HG03571 (cell line): ENCODE data around the gene NOP9.
"Not testable (repeated sequence)": the region's sequence is repeated elsewhere in the genome, so short reads cannot be mapped to it uniquely, and the experiment has no call there.

ENCODE experiments used
- ATAC-seq: cut with Tn5 transposase; IDR thresholded peaks from one replicate; pipeline ENCODE4 v1.9.1; 2021; ENCODE audit not compliant: unreplicated experiment

Gene NOP9

DNA sequence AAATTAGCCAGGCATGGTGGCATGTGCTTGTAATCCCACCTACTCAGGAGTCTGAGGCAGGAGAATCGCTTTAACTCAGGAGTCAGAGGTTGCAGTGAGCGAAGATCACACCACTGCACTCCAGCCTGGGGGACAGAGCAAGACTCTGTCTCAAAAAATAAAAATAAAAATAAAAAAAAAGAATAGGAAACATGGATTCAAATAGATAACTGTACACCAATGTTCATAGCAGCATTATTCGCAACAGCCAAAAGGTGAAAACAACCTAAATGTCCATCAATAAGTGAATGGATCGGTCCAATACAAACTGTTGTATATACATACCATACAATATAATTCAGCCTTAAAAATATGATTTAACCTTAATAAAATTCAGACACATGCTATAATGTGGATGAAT is 43.2 kb downstream of the NOP9 start:
- no peak for ATAC-seq

DNA sequence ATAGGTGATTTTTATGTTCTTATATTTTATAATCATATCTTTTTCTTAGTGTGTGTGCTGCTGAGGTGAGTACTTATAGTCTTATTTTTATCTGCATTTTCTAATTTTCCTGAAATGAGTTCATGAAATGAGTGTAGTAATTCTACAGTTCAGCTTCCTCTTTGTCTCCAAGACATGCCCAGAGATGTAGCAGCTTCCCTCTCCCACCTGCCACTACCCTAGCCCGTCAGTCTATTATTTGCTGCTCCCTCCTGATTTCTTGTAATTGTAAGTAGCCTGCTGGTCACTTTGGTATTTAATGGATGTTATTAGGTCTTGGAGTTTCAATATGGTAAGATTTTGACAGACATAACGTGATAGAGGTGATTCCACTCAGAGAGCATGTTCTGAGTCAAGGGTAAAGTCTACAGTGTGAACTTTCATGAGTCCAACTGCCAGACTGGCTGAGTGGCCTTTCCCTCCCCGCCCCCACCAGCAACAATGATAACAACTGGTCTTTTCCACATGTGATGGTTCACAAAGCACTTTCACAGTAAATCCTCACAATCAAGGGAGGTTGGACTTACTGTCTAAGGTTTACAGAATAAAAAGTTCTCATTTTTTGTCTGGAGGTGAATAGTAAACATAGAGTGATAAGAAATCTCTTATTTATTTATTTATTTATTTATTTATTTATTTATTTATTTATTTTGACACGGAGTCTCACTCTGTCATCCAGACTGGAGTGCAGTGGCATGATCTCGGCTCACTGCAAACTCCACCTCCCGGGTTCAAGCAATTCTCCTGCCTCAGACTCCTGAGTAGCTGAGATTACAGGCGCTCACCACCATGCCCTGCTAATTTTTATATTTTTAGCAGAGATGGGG is 44.4 kb downstream of the NOP9 start:
- ATAC-seq: no peak

DNA sequence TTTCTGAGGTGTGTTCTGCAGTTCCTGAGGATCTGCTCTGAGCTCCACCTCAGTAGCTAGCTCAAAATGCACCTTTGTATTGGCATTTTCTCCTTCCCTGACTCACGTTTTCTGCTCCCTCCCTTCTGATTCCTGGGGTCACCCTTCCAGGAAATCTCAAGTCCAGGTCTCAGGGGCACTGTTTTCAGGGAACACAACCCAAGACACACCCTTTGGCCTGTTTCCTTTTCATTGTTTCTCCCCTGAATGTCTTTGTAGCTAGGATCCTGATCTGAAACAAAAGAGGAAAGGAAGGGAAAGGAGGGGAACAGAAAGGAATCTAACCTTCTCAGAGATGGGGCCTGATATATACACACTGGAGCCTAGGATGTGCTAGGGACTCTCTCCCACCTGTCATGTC is 47.5 kb downstream of the NOP9 start:
- no peak for ATAC-seq

DNA sequence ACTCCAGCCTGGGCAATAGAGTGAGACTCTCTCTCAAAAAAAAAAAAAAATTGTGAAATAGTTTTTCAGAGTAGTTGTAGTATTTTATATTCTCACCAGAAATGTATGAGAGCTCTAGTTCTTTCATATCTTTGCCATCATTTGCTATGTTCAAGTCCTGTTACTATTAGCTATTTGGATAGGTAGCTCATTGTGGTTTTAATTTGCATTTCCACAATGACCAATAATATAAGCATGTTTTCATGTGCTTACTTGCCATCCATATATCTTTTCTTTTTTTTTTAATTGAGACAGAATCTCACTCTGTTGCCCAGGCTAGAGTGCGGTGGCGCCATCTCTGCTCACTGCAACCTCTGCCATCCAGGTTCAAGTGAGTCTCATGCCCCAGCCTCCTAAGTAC is 48.5 kb downstream of the NOP9 start:
- no peak for ATAC-seq

DNA sequence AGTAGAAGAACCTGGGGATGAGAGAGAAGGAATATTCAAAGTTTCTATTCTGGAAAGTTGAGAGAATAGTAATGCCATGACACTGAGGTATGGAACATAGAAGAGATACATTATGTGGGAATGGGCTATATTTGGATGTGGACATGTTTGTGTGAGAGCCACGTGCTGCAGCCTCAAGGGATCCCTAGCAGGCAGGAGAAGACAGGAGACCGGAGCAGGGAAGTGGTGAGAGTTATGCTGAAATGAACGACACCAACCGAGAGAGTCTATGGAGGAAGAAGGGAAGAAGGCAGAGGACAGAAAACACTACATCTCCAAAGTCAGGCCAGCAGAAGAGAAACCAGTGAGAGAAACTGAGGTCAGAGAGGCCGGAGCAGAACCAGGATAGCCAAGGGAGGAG is 50.1 kb downstream of the NOP9 start:
- ATAC-seq: no peak

DNA sequence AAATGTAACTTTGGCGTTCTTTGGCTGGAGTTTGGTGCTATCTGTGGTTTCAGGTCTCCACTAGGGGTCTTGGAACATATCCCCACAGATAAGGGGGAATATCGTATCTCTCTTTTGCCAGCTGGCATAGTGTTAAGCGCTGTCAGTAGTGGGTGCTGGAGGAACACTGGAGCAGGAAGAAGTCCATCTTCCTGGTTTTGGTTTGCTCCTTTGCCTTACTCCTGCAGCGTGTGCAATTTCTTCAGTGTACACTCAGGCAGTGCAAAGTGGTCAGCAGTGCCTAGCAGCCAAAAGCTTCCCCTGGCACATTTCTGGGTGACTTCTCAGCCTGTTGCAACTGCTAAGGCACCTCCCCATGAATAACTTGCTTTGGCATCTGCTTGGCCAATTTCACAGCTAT is 51.9 kb downstream of the NOP9 start:
- no peak for ATAC-seq

DNA sequence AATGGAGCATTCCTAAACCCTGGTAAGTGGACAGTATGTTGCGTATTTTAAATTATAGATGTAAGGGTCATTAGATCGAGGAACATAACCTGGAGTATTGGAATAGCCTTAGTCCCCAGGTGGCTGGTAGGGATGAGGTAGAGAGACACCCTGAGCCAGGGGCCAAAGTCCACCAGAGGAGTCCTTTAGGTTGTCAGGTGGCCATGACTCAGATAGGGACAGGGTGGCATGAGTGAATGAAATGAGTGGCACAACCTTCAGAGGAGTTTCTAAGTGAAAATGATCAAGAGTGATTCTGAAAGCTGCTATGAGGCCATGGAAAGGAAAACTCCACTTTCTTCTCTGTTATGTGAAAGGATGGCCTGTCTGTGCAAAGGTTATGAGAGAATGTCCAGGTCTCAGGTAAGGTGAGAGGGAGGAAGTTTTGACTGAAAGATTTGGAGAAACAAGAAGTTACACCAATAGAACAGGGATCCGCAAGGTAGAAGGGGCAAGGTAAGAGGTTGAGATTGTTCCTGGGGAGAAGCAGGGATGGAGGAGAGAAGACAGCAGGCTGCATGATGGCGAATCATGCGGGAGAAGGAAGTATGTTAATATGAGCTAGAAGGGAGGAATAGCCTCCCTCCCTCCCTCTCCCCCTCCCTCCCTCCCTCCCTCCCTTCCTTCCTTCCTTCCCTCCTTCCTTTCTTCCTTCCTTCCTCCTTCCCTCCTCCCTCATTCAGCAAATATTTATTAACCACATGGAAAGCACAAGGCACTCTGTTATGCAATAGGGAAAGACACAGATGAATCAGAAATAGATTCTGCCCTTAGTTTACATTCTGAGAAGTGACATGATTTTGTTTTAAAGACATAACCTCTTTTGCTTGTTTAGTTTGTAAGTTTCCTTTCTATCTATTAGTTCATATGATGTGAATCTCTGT is 54.2 kb downstream of the NOP9 start:
- ATAC-seq: no peak

DNA sequence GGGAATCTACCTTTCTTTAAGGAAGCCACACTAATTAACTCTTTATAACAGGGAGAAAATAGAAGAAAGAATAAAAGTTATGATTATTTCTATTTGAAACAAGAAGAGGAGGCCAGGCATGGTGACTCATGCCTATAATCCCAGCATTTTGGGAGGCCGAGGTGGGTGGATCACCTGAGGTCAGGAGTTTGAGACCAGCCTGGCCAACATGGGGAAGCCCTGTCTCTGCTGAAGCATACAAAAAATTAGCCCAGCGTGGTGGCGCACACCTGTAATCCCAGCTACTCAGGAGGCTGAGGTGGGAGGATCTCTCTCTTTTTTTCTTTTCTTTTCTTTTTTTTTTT is 54.8 kb downstream of the NOP9 start:
- ATAC-seq: not testable (repeated sequence)

DNA sequence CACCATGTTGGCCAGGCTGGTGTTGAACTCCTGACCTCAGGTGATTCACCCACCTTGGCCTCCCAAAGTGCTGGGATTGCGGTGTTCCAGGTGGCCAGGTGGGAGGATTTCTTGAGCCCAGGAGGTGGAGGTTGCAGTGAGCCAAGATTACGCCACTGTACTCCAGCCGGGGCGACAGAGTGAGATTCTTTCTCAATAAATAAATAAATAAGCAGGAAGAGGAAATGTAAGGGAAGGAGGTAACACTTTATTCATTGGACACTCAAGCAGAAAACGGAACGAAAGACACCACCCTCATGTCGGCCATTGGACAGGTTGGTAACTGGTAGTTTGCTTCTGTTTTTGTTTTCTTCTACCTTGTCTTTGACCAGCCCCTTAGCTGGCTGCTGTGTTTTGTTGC is 55.4 kb downstream of the NOP9 start:
- ATAC-seq: no peak

DNA sequence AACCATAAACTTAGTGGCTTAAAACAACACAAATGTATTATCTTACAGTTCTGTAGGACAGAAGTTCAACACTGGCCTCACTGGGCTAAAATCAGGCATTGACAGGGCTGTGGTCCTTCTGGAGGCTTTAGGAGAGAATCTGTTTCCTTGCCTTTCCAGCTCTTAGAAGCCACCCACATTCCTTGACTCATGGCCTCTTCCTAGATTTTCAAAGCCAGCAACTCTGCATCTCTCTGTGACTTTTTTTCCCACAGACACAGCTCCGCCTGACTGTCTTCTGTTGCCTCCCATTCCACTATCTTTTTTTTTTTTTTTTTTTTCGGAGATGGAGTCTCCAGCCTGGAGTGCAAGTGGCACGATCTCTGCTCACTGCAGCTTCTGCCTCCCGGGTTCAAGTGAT is 56.6 kb downstream of the NOP9 start:
- no peak for ATAC-seq
